Natural killer cell (primary cell): ENCODE measurements around the gene FRMD4A. TPM values are rescaled to one million over a fixed set of nuclear protein-coding genes. Genes with fewer than 3 reads are reported as not detected.
"Not testable (repeated sequence)": the region's sequence is repeated elsewhere in the genome, so short reads cannot be mapped to it uniquely, and the experiment has no call there.

Source experiments
- ATAC-seq, 3 donors: fragments of 150-1000 bp in 2 of 3; fragments of 200-7000 bp in 1 of 3; cut with Tn5 transposase; 1 replicate in 1 of 3; 2 replicates in 2 of 3; pipeline ENCODE4 v1.10.0; 2021; ENCODE audit warnings: mild to moderate bottlenecking in 2 of 3, moderate library complexity in 2 of 3
- DNase-seq, 2 donors: peaks; one replicate each; pipeline versions ENCODE4 v3.0.0 to v3.0.0-alpha.2; 2013 to 2021; ENCODE audit warnings: mixed read lengths in 1 of 2
- H3K27ac ChIP-seq: one replicate; pipeline ENCODE4 v1.5.1; 2013; ENCODE audit warnings: mild to moderate bottlenecking, low read length
- H3K27me3 ChIP-seq: one replicate; pipeline ENCODE4 v1.6.1; 2013; ENCODE audit warnings: low read length; ENCODE audit not compliant: control insufficient read depth, insufficient read depth
- H3K36me3 ChIP-seq: one replicate; pipeline ENCODE4 v1.6.1; 2013; ENCODE audit warnings: low read length; ENCODE audit not compliant: control insufficient read depth, insufficient read depth
- H3K4me1 ChIP-seq: one replicate; pipeline ENCODE4 v1.6.1; 2013; ENCODE audit warnings: low read length; ENCODE audit not compliant: control insufficient read depth, insufficient read depth
- H3K4me3 ChIP-seq: one replicate; pipeline ENCODE4 v1.5.1; 2013; ENCODE audit warnings: low read length
- H3K9me3 ChIP-seq: one replicate; pipeline ENCODE4 v1.6.1; 2013; ENCODE audit warnings: low read length; ENCODE audit not compliant: control insufficient read depth, insufficient read depth
- H3K27ac Mint-ChIP-seq, 2 donors: one replicate each; pipeline ENCODE4 v1.8.0; 2022; ENCODE audit warnings: mild to moderate bottlenecking in 2 of 2, mixed read lengths in 2 of 2, moderate library complexity in 1 of 2
- H3K27me3 Mint-ChIP-seq, 2 donors: one replicate each; pipeline ENCODE4 v1.8.0; 2022; ENCODE audit warnings: low read depth in 2 of 2, mixed read lengths in 2 of 2
- H3K36me3 Mint-ChIP-seq: one replicate; pipeline ENCODE4 v1.8.0; 2022; ENCODE audit warnings: mixed read lengths
- H3K4me1 Mint-ChIP-seq, 2 donors: one replicate each; pipeline ENCODE4 v1.8.0; 2022; ENCODE audit warnings: mixed read lengths in 2 of 2
- H3K4me3 Mint-ChIP-seq: one replicate; pipeline ENCODE4 v1.8.0; 2022; ENCODE audit warnings: mild to moderate bottlenecking, moderate library complexity, mixed read lengths
- H3K9me3 Mint-ChIP-seq, 2 donors: one replicate each; pipeline ENCODE4 v1.8.0; 2022; ENCODE audit warnings: mixed read lengths in 2 of 2
- WGBS: methylation state at CpG from one replicate; pipeline ENCODE4 v1.1.7; 2013; ENCODE audit warnings: missing lambda C conversion rate; ENCODE audit not compliant: insufficient coverage; 5-methylcytosine and 5-hydroxymethylcytosine counted together
- intact Hi-C: fragments of 100-400 bp; cut with micrococcal nuclease; formaldehyde crosslinking; loops from one replicate; pipeline ENCODE4 v1.14.2; 2022
- total RNA-seq, 4 donors: library from RNA; stranded (reverse); fragments of 120-200 nt in 1 of 4; gene quantifications; one replicate each; pipeline versions ENCODE4 v1.2.3 to v1.2.4, GENCODE V29; 2013 to 2022
- TF ChIP-seq, protein P1 (sequence below): fragments of 200-600 bp; IDR thresholded peaks from one replicate; pipeline ENCODE4 v1.8.0; 2022; ENCODE audit warnings: antibody characterized with exemption

The FRMD4A gene
- total RNA-seq, 3 donors from 2014 or later (not counting 1 experiment from before 2014, with no cell fraction given) = 0.36 to 0.38 TPM; not detected in 1

DNA sequence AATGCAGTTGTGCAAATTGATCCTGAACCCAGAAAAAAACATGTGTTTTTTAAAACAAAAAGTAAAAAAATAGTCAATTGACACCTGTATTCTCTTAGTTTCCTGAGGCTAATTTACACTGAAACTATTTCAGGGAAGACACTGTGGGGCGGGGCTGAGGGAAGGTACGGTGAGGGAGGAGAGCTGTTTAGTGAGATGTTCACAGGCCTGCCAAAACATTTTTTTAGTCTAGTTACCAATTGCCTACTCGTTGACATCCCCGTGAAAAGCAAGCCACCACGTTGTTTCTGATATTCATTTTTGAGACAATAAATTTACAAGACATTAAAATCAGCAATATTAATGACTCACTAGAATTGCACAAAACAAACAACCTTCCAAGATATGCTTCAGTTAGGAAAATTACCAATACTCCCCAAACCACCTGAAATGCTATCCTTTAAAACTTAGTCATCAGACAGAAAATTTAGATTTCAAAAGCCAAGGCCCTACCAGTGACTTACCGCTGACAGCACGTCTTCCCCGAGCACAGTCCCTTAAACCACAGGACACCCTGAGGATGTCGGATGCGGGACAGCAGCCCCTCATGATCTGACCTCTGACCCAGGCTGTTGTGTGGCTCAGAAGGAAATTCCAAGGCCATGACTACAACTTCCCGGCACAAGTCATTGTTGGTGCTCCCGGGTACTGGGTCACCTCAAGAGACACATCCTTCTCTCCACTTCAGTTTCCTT is 464.8 kb downstream of the FRMD4A start:
- WGBS = 94% methylated on average over 12 of the region's 12 CpGs
- ATAC-seq = no peak
- H3K4me1 ChIP-seq = no peaks in the 10 kb centered on the region
- no peaks in the 10 kb centered on the region for H3K27me3 ChIP-seq
- H3K27me3 Mint-ChIP-seq = peaks cover 5 to 18% of the 10 kb centered on the region in 2 donors
- H3K4me1 Mint-ChIP-seq = no peaks in the 10 kb centered on the region
- TF ChIP-seq, protein P1, sequence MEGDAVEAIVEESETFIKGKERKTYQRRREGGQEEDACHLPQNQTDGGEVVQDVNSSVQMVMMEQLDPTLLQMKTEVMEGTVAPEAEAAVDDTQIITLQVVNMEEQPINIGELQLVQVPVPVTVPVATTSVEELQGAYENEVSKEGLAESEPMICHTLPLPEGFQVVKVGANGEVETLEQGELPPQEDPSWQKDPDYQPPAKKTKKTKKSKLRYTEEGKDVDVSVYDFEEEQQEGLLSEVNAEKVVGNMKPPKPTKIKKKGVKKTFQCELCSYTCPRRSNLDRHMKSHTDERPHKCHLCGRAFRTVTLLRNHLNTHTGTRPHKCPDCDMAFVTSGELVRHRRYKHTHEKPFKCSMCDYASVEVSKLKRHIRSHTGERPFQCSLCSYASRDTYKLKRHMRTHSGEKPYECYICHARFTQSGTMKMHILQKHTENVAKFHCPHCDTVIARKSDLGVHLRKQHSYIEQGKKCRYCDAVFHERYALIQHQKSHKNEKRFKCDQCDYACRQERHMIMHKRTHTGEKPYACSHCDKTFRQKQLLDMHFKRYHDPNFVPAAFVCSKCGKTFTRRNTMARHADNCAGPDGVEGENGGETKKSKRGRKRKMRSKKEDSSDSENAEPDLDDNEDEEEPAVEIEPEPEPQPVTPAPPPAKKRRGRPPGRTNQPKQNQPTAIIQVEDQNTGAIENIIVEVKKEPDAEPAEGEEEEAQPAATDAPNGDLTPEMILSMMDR = no peak
- intact Hi-C loops = no loop called here
- H3K9me3 Mint-ChIP-seq = no peaks in the 10 kb centered on the region
- no peaks in the 10 kb centered on the region for H3K36me3 ChIP-seq
- no peak overlapping the region for H3K4me3 ChIP-seq
- H3K9me3 ChIP-seq = no peaks in the 10 kb centered on the region
- DNase-seq = no peak
- no peak overlapping the region for H3K4me3 Mint-ChIP-seq
- no peak overlapping the region for H3K27ac ChIP-seq
- no peak overlapping the region for H3K27ac Mint-ChIP-seq
- H3K36me3 Mint-ChIP-seq = no peaks in the 10 kb centered on the region

DNA sequence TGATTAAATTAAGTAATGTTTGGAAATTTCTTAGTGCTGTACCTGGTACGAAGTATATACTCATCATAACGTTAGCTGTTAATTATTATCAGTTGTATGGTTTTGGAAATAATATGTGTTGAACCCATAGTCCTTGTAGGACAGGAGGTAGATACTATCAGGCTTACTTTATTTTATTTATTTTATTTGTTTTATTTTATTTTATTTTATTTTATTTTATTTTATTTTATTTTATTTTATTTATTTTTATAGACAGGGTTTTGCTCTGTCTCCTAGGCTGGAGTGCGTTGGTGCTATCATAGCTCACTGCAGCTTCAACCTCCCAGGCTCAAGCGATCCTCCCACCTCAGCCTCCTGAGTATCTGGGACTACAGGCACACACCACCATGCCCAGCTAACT is 465.5 kb downstream of the FRMD4A start:
- H3K4me1 Mint-ChIP-seq = not testable (repeated sequence)

DNA sequence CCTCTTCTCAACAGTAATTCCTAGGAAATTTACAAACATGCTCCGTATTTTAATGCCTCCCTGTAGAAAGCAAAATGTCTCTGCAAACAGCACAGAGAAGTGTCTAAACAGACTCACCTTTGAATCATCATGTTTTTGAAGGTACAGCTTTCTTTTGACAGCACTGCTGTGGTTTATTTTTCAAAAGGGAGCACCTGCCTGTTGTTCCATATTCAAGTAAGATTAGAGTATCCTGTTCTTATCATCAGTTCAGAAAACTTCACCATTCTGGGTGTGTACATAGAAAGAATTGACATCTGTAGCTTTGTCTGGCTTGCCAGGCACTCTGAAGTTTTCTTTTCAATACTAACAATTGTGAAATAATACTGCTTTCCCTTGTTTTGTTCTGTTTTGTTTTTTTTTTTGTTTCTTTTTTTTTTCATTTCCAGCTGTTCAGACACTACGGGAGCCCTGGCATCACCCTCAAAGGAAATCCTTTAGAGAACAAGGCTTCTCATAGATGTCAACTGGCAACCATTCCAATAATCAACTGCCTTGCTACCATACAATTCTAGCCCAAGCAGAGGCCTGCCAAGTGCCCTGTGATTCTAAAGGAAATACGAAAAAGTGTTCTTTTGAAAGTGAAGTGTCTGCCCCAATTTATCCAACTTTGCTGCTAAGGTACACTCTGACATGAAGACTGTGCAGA is 468.0 kb downstream of the FRMD4A start:
- intact Hi-C loops = no loop called here
- no peaks in the 10 kb centered on the region for H3K36me3 ChIP-seq
- H3K4me1 Mint-ChIP-seq = no peaks in the 10 kb centered on the region
- no peaks in the 10 kb centered on the region for H3K9me3 Mint-ChIP-seq
- peaks cover 9 to 27% of the 10 kb centered on the region in 2 donors for H3K27me3 Mint-ChIP-seq
- TF ChIP-seq, protein P1 = no peak
- no peak overlapping the region for H3K4me3 Mint-ChIP-seq
- H3K27ac ChIP-seq = no peak overlapping the region
- H3K4me3 ChIP-seq = no peak overlapping the region
- no peaks in the 10 kb centered on the region for H3K9me3 ChIP-seq
- WGBS = 67% methylated on average over 3 of the region's 3 CpGs
- no peaks in the 10 kb centered on the region for H3K36me3 Mint-ChIP-seq
- DNase-seq (peak in 1 of 2 donors; percentile 37), ATAC-seq (no peak)
- H3K27me3 ChIP-seq = no peaks in the 10 kb centered on the region
- no peaks in the 10 kb centered on the region for H3K4me1 ChIP-seq
- H3K27ac Mint-ChIP-seq = no peak overlapping the region

More for the DNA sequence above, 465.5 kb downstream of the FRMD4A start:
- H3K4me3 Mint-ChIP-seq, intact Hi-C loops, H3K9me3 Mint-ChIP-seq, H3K27ac Mint-ChIP-seq, H3K36me3 ChIP-seq, H3K9me3 ChIP-seq, H3K4me3 ChIP-seq, H3K27ac ChIP-seq, H3K36me3 Mint-ChIP-seq, DNase-seq, ATAC-seq, H3K27me3 ChIP-seq, H3K4me1 ChIP-seq: not testable (repeated sequence)
- H3K27me3 Mint-ChIP-seq = peaks cover 5 to 21% of the 10 kb centered on the region in 2 donors
- WGBS = 96% methylated on average over 4 of the region's 4 CpGs

DNA sequence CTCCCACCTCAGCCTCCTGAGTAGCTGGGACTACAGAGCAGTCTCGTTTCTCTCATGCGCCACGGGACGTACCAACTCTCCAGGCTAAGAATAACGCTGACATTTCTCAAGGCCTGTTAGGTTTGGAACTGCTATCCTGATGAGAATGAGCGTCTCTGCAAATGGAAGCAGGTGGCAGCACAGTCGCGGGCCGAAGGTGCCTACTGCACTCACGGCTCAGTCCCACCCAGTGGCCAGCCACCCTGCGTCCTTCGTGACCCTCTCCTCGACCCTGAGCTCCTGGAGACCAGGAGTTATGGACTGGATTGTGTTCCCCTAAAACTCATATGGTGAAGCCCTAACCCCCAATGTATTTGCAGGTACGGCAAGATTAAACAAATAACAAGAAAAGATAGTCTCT is 469.8 kb downstream of the FRMD4A start:
- Histone ChIP-seq H3K27ac (no peak overlapping the region), H3K4me3 (no peak overlapping the region), H3K27me3 (no peaks in the 10 kb centered on the region), H3K4me1 (no peaks in the 10 kb centered on the region), H3K36me3 (no peaks in the 10 kb centered on the region), H3K9me3 (no peaks in the 10 kb centered on the region)
- H3K4me3 Mint-ChIP-seq = no peak overlapping the region
- H3K9me3 Mint-ChIP-seq = no peaks in the 10 kb centered on the region
- H3K27ac Mint-ChIP-seq = no peak overlapping the region
- no peaks in the 10 kb centered on the region for H3K36me3 Mint-ChIP-seq
- no peaks in the 10 kb centered on the region for H3K4me1 Mint-ChIP-seq
- DNase-seq (no peak), ATAC-seq (no peak)
- peaks cover 14 to 27% of the 10 kb centered on the region in 2 donors for H3K27me3 Mint-ChIP-seq
- intact Hi-C loops = no loop called here
- TF ChIP-seq, protein P1 = no peak
- 91% methylated on average over 14 of the region's 14 CpGs for WGBS
